Activated T-cell treated with anti-CD3 and anti-CD28 coated beads for 48 hours (primary cell): ENCODE results near the gene CD47.

Experiments used
- DNase-seq: peaks from one replicate; pipeline ENCODE4 v3.0.0-alpha.2; 2020; ENCODE audit warnings: low read depth

CD47 gene

GRCh38 chr3:108051005-108051404 lies 39.8 kb downstream of the CD47 start:
- DNase-seq = no peak

- no peak for DNase-seq
Observed at GRCh38 chr3:108047987-108048386, 42.8 kb downstream of the CD47 start.

GRCh38 chr3:108046247-108046646 lies 44.6 kb downstream of the CD47 start:
- no peak for DNase-seq

- no peak for DNase-seq
Observed at GRCh38 chr3:108044699-108045098, 46.1 kb downstream of the CD47 start.

GRCh38 chr3:108042300-108042699 lies 48.5 kb downstream of the CD47 start:
- DNase-seq = no peak

GRCh38 chr3:108041253-108041652 lies 49.6 kb downstream of the CD47 start:
- DNase-seq = no peak

GRCh38 chr3:108037770-108038169 lies 53.1 kb downstream of the CD47 start:
- DNase-seq = no peak

GRCh38 chr3:108036984-108037741 lies 53.7 kb downstream of the CD47 start:
- no peak for DNase-seq

- DNase-seq = no peak
Observed at GRCh38 chr3:108036401-108036800, 54.4 kb downstream of the CD47 start.

GRCh38 chr3:108035751-108036150 lies 55.1 kb downstream of the CD47 start:
- no peak for DNase-seq

- no peak for DNase-seq
Observed at GRCh38 chr3:108031895-108032294, 58.9 kb downstream of the CD47 start.

- no peak for DNase-seq
Observed at GRCh38 chr3:108030960-108031359, 59.9 kb downstream of the CD47 start.

- DNase-seq = no peak
Observed at GRCh38 chr3:108029466-108029865, 61.4 kb downstream of the CD47 start.

- DNase-seq = no peak
Observed at GRCh38 chr3:108028896-108029295, 61.9 kb downstream of the CD47 start.

- DNase-seq = no peak
Observed at GRCh38 chr3:108025177-108025576, 65.7 kb downstream of the CD47 start.

GRCh38 chr3:108024146-108024850 lies 66.5 kb downstream of the CD47 start:
- no peak for DNase-seq

GRCh38 chr3:108022256-108023150 lies 68.3 kb downstream of the CD47 start:
- no peak for DNase-seq

GRCh38 chr3:108021533-108021932 lies 69.3 kb downstream of the CD47 start:
- DNase-seq = no peak

- no peak for DNase-seq
Observed at GRCh38 chr3:108021131-108021530, 69.7 kb downstream of the CD47 start.

GRCh38 chr3:108018552-108018951 lies 72.3 kb downstream of the CD47 start:
- DNase-seq = no peak

GRCh38 chr3:108017587-108017986 lies 73.2 kb downstream of the CD47 start:
- DNase-seq = no peak

- DNase-seq = no peak
Observed at GRCh38 chr3:108014943-108015342, 75.9 kb downstream of the CD47 start.
